CD4-positive, alpha-beta T cell treated with Interleukin-12 subunit alpha and Interleukin-12 subunit beta, for 1 hour (primary cell): ENCODE measurements around the gene CACYBP.

Source experiments
- DNase-seq: peaks from one replicate; pipeline ENCODE4 v3.0.0-alpha.2; 2020

Gene CACYBP

GRCh38 chr1:174999936-175000696 is at the start of gene CACYBP:
TSS of gene CACYBP (plus strand) at chr1:174999947. CDS start at chr1:175000181, 234 bp downstream.
- no peak for DNase-seq

GRCh38 chr1:174953285-174954072 is 46.3 kb upstream of the CACYBP start:
- no peak for DNase-seq

DNA sequence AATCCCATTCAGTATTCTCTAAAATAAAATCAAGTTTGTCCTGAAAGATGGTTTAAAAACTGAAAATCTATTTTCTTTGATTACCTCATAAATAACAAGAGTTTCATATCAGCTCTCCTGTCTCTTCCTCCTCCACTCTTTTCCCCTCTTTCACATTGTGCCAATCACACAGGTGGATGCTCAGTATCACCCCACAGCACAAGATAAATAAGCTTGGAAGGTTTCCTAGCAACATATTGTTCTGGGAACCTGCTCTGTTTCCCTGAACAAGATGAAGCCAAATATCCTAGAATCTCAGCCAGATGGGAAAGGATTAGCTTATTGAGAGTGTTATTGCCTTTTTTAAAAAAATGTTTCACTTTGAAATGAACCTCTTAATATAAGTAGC is 45.7 kb upstream of the CACYBP start:
- no peak for DNase-seq

- no peak for DNase-seq
These were observed 44.8 kb upstream of the CACYBP start for GRCh38 chr1:174954671-174955669.

GRCh38 chr1:174956086-174956485 is 43.7 kb upstream of the CACYBP start:
- no peak for DNase-seq

- no peak for DNase-seq
These were observed 42.8 kb upstream of the CACYBP start for GRCh38 chr1:174956976-174957375.

DNA sequence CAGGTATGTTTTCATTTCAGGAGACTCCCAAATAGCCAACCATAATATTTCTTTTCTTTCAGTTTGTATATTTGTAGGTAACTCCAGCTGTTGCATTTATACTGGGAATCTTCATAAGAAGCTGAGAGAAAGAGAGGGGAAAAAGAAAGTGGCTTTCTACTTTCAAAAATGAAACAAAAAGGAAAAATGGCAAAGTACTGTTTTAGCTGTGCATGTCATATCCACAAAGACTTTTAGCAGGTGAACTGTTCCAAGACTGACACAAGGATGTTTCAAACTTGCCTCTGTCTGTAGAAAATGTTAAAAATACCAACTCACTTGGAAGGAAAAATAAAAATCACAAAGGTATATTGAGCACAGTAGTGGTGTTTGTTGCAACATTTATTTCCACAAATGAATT is 41.9 kb upstream of the CACYBP start:
- DNase-seq, result no peak

- DNase-seq, result no peak
These were observed 41.4 kb upstream of the CACYBP start for GRCh38 chr1:174958396-174958795.

DNA sequence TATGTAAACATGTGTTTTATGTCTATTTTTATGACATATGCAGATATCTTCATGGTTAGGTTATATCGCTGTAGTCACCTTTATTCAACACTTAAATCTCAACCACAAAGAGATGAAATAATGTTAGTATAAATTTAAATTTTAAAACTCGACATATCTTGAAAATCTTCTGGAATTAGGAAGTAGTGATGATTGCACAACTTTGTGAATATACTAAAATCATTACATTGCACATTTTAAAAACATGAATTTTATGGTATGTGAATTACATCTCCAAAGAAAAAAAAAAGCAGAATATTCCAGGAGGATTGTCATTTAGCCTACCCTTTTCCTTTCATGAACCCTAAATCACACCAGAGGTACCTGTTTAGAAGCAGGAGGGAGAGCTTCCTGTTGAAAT is 39.4 kb upstream of the CACYBP start:
- DNase-seq, result no peak

DNA sequence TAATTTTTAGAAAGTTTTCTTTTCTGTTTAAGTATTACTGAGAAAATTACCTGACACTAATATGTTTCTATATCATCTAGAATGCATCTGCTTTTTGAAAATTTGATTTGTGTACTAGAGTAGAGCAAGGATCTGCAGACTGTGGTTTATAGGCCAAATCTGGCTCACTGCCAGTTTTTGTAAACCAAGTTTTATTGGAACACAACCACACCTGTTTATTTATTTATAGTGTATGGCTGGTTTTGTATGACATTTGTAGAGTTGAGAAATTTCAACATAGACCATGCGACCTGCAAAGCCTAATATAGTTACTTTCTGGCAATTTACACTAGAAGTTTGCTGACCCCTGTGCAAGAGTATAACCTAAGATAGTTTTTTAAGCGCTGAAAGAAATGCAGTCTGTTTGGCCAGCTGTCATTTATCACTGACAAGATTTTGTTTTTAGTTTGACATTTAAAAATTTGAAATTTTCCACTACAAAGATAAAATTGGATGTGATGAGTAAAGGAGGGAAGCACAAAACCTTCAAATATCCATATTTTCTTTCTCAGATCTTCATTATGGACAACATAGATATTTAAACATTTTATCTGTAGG is 36.1 kb upstream of the CACYBP start:
- peak; percentile 45 for DNase-seq

GRCh38 chr1:174964261-174964971 is 35.3 kb upstream of the CACYBP start:
- DNase-seq, result peak; percentile 77

DNA sequence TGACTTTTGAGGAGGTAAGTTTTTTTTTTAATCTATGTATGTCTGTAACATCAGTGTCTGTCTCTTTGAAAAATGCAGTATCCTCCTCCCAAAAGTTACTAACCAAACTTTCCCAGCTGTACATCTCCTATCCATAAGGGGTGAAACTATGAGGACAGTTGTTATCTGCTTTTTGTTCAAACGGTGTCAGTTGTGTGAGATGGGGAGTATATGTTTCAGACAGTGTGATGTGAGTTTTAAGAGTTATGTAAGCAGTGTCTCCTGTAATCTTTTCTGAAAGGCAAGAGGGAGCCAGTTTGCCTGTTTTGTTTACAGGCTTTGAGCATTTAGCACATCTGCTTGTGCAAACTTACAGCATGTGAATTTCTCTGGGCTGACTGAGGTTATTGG is 34.8 kb upstream of the CACYBP start:
- peak; percentile 69 for DNase-seq

DNA sequence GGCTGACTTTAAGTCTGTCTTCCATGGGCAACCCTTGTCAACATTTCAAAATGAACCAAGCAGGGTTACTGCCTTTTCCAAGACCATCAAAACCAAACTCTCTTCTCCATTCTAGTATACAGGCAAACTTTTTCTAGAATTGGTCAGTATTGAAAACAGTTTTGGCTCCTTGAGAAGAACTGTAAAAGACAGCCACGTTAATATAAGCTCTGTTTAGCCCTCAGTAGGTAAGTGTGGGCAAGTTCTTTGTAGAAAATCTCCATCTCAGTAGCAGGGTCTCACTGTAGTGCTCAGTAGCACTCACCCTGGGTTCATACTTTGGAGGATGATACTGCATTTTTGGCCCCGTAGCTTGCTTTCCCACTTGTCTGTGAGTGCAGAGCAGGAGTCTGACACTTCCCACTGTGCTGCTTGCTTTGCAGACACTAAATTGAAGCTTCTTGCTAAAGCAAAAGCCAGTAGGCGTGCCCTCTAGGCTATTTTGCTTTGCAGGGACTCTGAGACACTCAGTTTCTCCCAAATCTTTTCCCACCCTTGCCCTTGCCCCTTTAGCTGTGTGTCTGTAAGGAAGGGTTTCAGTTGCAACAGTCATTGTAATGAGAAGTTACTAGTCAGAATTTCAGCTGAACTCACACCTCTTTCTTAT is 34.3 kb upstream of the CACYBP start:
- peak; percentile 40 for DNase-seq

- peak; percentile 21 for DNase-seq
These were observed 33.7 kb upstream of the CACYBP start for GRCh38 chr1:174966008-174966572.

GRCh38 chr1:174967845-174968705 is 31.7 kb upstream of the CACYBP start:
- DNase-seq, result peak; percentile 66

- peak; percentile 85 for DNase-seq
These were observed 30.9 kb upstream of the CACYBP start for GRCh38 chr1:174968750-174969244.

DNA sequence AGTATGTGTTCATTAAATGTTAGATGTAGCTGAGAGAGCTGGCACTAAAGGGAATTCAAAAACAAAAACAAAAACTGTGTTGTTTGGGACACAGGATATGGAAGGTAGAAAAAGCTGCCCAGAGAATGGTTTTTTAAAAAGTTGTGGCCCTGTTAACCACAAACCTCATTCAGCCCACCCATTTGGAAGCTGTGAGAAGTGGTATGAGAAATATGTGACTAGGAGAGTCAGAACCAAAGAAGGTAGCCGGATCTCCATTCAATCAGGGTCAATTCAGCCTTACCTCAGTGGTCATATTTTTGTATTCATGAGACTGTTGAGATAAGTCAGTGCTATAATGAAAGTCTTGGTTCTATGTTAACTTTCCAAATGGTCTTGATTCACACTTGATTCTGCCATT is 29.8 kb upstream of the CACYBP start:
- peak; percentile 46 for DNase-seq

DNA sequence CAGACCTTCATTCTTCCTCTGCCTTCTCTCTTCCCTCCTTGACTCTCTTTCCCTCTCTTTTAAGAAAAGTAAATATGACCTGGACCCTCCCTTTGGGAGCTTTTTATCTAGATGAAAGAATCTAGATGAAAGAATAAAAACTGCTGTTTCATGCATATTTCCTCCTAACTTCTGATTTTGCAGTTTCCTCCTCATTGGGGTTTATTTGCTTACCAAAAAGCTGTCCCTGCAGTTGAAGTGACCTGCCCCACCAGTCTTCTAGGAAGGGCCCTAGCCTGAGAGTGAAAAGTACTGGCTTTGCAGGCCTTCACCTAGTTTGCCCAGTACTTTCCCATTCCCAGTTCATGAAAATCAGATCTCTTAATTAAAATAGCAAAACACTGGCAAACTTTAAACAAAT is 28.3 kb upstream of the CACYBP start:
- no peak for DNase-seq

DNA sequence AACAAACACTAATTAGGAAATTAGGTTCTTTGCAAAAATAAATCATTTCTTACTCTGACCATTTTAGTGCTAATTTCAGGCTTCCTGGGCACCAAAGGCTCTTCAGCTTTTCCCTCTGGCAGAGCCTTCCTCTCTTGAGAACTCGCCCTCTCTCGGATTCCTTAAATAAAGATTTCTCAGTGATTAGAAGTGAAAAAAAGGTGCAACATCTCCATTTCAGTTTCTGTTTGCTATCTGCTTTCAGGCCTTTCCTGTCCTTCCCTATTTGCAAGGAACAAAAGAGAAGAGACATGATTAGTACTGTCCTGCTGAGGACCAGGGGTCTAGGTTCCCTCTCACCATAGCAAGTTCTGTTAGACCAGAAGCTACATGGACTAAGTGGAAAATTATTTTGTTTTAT is 27.8 kb upstream of the CACYBP start:
- no peak for DNase-seq

DNA sequence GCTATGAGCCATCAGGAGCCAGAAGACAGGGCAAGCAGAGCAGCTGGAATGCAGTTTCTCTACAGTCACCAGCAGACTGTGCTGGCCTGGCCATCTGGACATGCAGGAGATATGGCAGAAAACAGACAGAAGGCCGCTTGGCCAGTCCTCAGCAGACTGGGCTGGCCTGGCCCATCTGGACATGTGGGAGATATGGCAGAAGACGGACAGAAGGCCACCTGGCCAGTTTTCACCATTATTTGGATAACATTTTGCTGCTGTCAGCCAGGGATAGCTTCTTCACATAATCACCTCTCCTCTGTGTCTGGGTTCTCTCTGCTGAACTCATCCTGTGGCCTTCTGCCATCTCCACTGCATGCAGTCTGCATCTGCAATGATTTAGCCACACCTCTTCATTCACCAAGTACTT is 25.0 kb upstream of the CACYBP start:
- DNase-seq, result no peak
